Activated CD4-positive, alpha-beta T cell treated with anti-CD3 and anti-CD28 coated beads, Interleukin-2, amount 10 ng/mL, durations not matched to agents 24 days and 14 days (primary cell): ENCODE data around the gene ACP4. TPM values are rescaled to one million over a fixed set of nuclear protein-coding genes. Genes with fewer than 3 reads are reported as not detected.
"Not testable (repeated sequence)": the region's sequence is repeated elsewhere in the genome, so short reads cannot be mapped to it uniquely, and the experiment has no call there.

ENCODE experiments used
- DNase-seq: peaks from one replicate; pipeline ENCODE4 v3.0.0; 2022
- H3K27ac Mint-ChIP-seq: one replicate; pipeline ENCODE4 v1.8.0; 2022; ENCODE audit warnings: mild to moderate bottlenecking, mixed read lengths
- H3K27me3 Mint-ChIP-seq: one replicate; pipeline ENCODE4 v1.8.0; 2022; ENCODE audit warnings: mixed read lengths
- H3K36me3 Mint-ChIP-seq: one replicate; pipeline ENCODE4 v1.8.0; 2022; ENCODE audit warnings: low read depth, mild to moderate bottlenecking, mixed read lengths
- H3K4me1 Mint-ChIP-seq: one replicate; pipeline ENCODE4 v1.8.0; 2021; ENCODE audit warnings: mixed read lengths
- H3K4me3 Mint-ChIP-seq: one replicate; pipeline ENCODE4 v1.8.0; 2022; ENCODE audit warnings: mild to moderate bottlenecking, moderate library complexity, mixed read lengths
- H3K9me3 Mint-ChIP-seq: one replicate; pipeline ENCODE4 v1.8.0; 2021; ENCODE audit warnings: mixed read lengths
- intact Hi-C: fragments of 100-400 bp; cut with micrococcal nuclease; formaldehyde crosslinking; loops from one replicate; pipeline ENCODE4 v1.15.1; 2023
- total RNA-seq: library from RNA; stranded (reverse); gene quantifications from 2 replicates; pipeline ENCODE4 v1.2.3, GENCODE V29; 2022

Gene ACP4
- total RNA-seq, 1 donor from 2014 or later, result not detected

- intact Hi-C loops, result no loop called here
- H3K9me3 Mint-ChIP-seq, result no peaks in the 10 kb centered on the region
- peaks cover 30% of the 10 kb centered on the region for H3K36me3 Mint-ChIP-seq
- H3K4me1 Mint-ChIP-seq, result peaks cover 12% of the 10 kb centered on the region
- DNase-seq, result no peak
- no peaks in the 10 kb centered on the region for H3K27me3 Mint-ChIP-seq
- no peak overlapping the region for H3K27ac Mint-ChIP-seq
- H3K4me3 Mint-ChIP-seq, result no peak overlapping the region
Observed at GRCh38 chr19:50796634-50797428, 6.6 kb downstream of the ACP4 start.

- DNase-seq, result no peak
- Mint-ChIP-seq H3K4me1 (peaks cover 16% of the 10 kb centered on the region), H3K9me3 (no peaks in the 10 kb centered on the region), H3K4me3 (no peak overlapping the region), H3K27ac (no peak overlapping the region), H3K36me3 (peaks cover 36% of the 10 kb centered on the region), H3K27me3 (no peaks in the 10 kb centered on the region)
- intact Hi-C loops, result no loop called here
Observed at GRCh38 chr19:50797429-50797780, 7.2 kb downstream of the ACP4 start.

- Mint-ChIP-seq H3K36me3 (peaks cover 42% of the 10 kb centered on the region), H3K27me3 (no peaks in the 10 kb centered on the region), H3K27ac (no peak overlapping the region), H3K9me3 (no peaks in the 10 kb centered on the region), H3K4me1 (peaks cover 20% of the 10 kb centered on the region), H3K4me3 (no peak overlapping the region)
- intact Hi-C loops, result no loop called here
- DNase-seq, result no peak
Observed at GRCh38 chr19:50797781-50798658, 7.8 kb downstream of the ACP4 start.

- Mint-ChIP-seq H3K36me3 (peaks cover 51% of the 10 kb centered on the region), H3K27me3 (no peaks in the 10 kb centered on the region), H3K4me3 (no peak overlapping the region), H3K4me1 (peaks cover 25% of the 10 kb centered on the region), H3K27ac (no peak overlapping the region), H3K9me3 (no peaks in the 10 kb centered on the region)
- DNase-seq, result no peak
- intact Hi-C loops, result no loop called here
Observed at GRCh38 chr19:50798659-50799546, 8.7 kb downstream of the ACP4 start.

- Mint-ChIP-seq H3K27ac (no peak overlapping the region), H3K4me3 (no peak overlapping the region), H3K4me1 (peaks cover 22% of the 10 kb centered on the region), H3K36me3 (peaks cover 54% of the 10 kb centered on the region), H3K9me3 (no peaks in the 10 kb centered on the region), H3K27me3 (no peaks in the 10 kb centered on the region)
- intact Hi-C loops, result no loop called here
- DNase-seq, result no peak
Observed at GRCh38 chr19:50799547-50799851, 9.3 kb downstream of the ACP4 start.

- Mint-ChIP-seq H3K36me3 (peaks cover 52% of the 10 kb centered on the region), H3K27ac (peak overlapping the region; percentile 40), H3K4me1 (peaks cover 27% of the 10 kb centered on the region), H3K9me3 (no peaks in the 10 kb centered on the region), H3K27me3 (no peaks in the 10 kb centered on the region), H3K4me3 (peak overlapping the region; percentile 39)
- no peak for DNase-seq
- intact Hi-C loops, result loop anchor here (5.0 to 10.0 kb wide), 3 partner anchors 36 to 304 kb away; partner anchors contain the start of gene CTU1
Observed at GRCh38 chr19:50801107-50801506, 10.9 kb downstream of the ACP4 start.

GRCh38 chr19:50803633-50804419 lies 13.6 kb downstream of the ACP4 start:
- intact Hi-C loops, result loop anchor here (1.0 to 10.0 kb wide), 6 partner anchors 9 to 301 kb away; partner anchors contain the start of genes CTU1 and JOSD2

GRCh38 chr19:50804420-50805272 lies 14.4 kb downstream of the ACP4 start:
- peak; percentile 99 for DNase-seq
- Mint-ChIP-seq H3K27ac (peak overlapping the region; percentile 97), H3K4me1 (peaks cover 30% of the 10 kb centered on the region), H3K9me3 (no peaks in the 10 kb centered on the region), H3K4me3 (peak overlapping the region; percentile 96), H3K36me3 (peaks cover 38% of the 10 kb centered on the region), H3K27me3 (no peaks in the 10 kb centered on the region)
- intact Hi-C loops, result loop anchor here (1.0 to 10.0 kb wide), 5 partner anchors 13 to 300 kb away; partner anchors contain the start of genes CTU1 and JOSD2

More at GRCh38 chr19:50803633-50804419, 13.6 kb downstream of the ACP4 start:
- H3K9me3 Mint-ChIP-seq, result no peaks in the 10 kb centered on the region
- peak overlapping the region; percentile 97 for H3K27ac Mint-ChIP-seq
- no peaks in the 10 kb centered on the region for H3K27me3 Mint-ChIP-seq
- peaks cover 30% of the 10 kb centered on the region for H3K4me1 Mint-ChIP-seq
- peak overlapping the region; percentile 96 for H3K4me3 Mint-ChIP-seq
- H3K36me3 Mint-ChIP-seq, result peaks cover 38% of the 10 kb centered on the region
- peak; percentile 73 for DNase-seq

- Mint-ChIP-seq H3K9me3 (peaks cover 10% of the 10 kb centered on the region), H3K36me3 (peaks cover 5% of the 10 kb centered on the region), H3K27ac (no peak overlapping the region), H3K27me3 (peaks cover 10% of the 10 kb centered on the region), H3K4me1 (peaks cover 8% of the 10 kb centered on the region), H3K4me3 (no peak overlapping the region)
- intact Hi-C loops, result loop anchor here (10.0 kb wide), 1 partner anchor 296 kb away; the partner anchor contains the start of gene CTU1
- no peak for DNase-seq
Observed at GRCh38 chr19:50808856-50809255, 18.6 kb downstream of the ACP4 start.

GRCh38 chr19:50811622-50812238 lies 21.5 kb downstream of the ACP4 start:
- H3K36me3 Mint-ChIP-seq, H3K27ac Mint-ChIP-seq, H3K9me3 Mint-ChIP-seq, H3K4me3 Mint-ChIP-seq, intact Hi-C loops, DNase-seq, H3K4me1 Mint-ChIP-seq: not testable (repeated sequence)
- H3K27me3 Mint-ChIP-seq, result peaks cover 13% of the 10 kb centered on the region

GRCh38 chr19:50812474-50812873 lies 22.3 kb downstream of the ACP4 start:
- no peak for DNase-seq
- peaks cover 13% of the 10 kb centered on the region for H3K27me3 Mint-ChIP-seq
- peaks cover 10% of the 10 kb centered on the region for H3K4me1 Mint-ChIP-seq
- intact Hi-C loops, result no loop called here
- H3K4me3 Mint-ChIP-seq, result no peak overlapping the region
- H3K9me3 Mint-ChIP-seq, result peaks cover 13% of the 10 kb centered on the region
- no peak overlapping the region for H3K27ac Mint-ChIP-seq
- H3K36me3 Mint-ChIP-seq, result peaks cover 3% of the 10 kb centered on the region

- H3K27ac Mint-ChIP-seq, result no peak overlapping the region
- H3K4me1 Mint-ChIP-seq, result peaks cover 24% of the 10 kb centered on the region
- intact Hi-C loops, result no loop called here
- DNase-seq, result no peak
- H3K27me3 Mint-ChIP-seq, result peaks cover 21% of the 10 kb centered on the region
- peaks cover 3% of the 10 kb centered on the region for H3K36me3 Mint-ChIP-seq
- H3K9me3 Mint-ChIP-seq, result peaks cover 11% of the 10 kb centered on the region
- H3K4me3 Mint-ChIP-seq, result no peak overlapping the region
Observed at GRCh38 chr19:50814883-50815282, 24.7 kb downstream of the ACP4 start.
